Sciatic nerve (tissue), 2 donors: ENCODE results near the gene DTWD2. TPM values are rescaled to one million over a fixed set of nuclear protein-coding genes. Genes with fewer than 3 reads are reported as not detected.
"Not testable (repeated sequence)": the region's sequence is repeated elsewhere in the genome, so short reads cannot be mapped to it uniquely, and the experiment has no call there.

ENCODE experiments used
- ATAC-seq: fragments of 200-7000 bp; cut with Tn5 transposase; one replicate; pipeline ENCODE4 v1.9.1; 2020; ENCODE audit warnings: mild to moderate bottlenecking, moderate library complexity
- DNase-seq: peaks from one replicate; pipeline ENCODE4 v3.0.0-alpha.2; 2020; ENCODE audit warnings: low spot score
- intact Hi-C: fragments of 100-400 bp; cut with DNase I; formaldehyde crosslinking; loops from one replicate; pipeline ENCODE4 v1.14.2; 2022
- total RNA-seq: library from RNA; stranded (reverse); fragmentation: NEBNext Ultra II Directional; extraction: Animal tissue kit (Norgen Biotek cat#: 25700); gene quantifications from one replicate; pipeline ENCODE4 v1.2.1, GENCODE V29; 2021
- donor health status: DM: no; HTN: no; CAD: no.
- donor health status: DM: no; HTN: no; CAD: no.

DTWD2 gene
- total RNA-seq, 1 donor from 2014 or later: 6.9 TPM

- ATAC-seq: no peak
- intact Hi-C loops: no loop called here
- no peak for DNase-seq
These were observed 85.5 kb downstream of the DTWD2 start for GRCh38 chr5:118902656-118903438.

GRCh38 chr5:118894709-118895108, 93.6 kb downstream of the DTWD2 start:
- intact Hi-C loops: no loop called here
- ATAC-seq (no peak), DNase-seq (no peak)

- intact Hi-C loops: no loop called here
- DNase-seq (no peak), ATAC-seq (no peak)
These were observed 97.1 kb downstream of the DTWD2 start for GRCh38 chr5:118891252-118891651.

- ATAC-seq: no peak
- DNase-seq: no peak
- intact Hi-C loops: no loop called here
These were observed 99.2 kb downstream of the DTWD2 start for GRCh38 chr5:118889165-118889564.

GRCh38 chr5:118888556-118888955, 99.8 kb downstream of the DTWD2 start:
- DNase-seq: no peak
- no peak for ATAC-seq
- intact Hi-C loops: no loop called here

GRCh38 chr5:118883362-118883761, 105.0 kb downstream of the DTWD2 start:
- ATAC-seq (no peak), DNase-seq (no peak)
- intact Hi-C loops: no loop called here

- intact Hi-C loops: no loop called here
- no peak for ATAC-seq
- DNase-seq: no peak
These were observed 105.7 kb downstream of the DTWD2 start for GRCh38 chr5:118882666-118883065.

- intact Hi-C loops, ATAC-seq, DNase-seq: not testable (repeated sequence)
These were observed 111.5 kb downstream of the DTWD2 start for GRCh38 chr5:118876852-118877251.

- DNase-seq (no peak), ATAC-seq (no peak)
- intact Hi-C loops: no loop called here
These were observed 113.2 kb downstream of the DTWD2 start for GRCh38 chr5:118875131-118875530.

- DNase-seq (no peak), ATAC-seq (no peak)
- intact Hi-C loops: no loop called here
These were observed 114.9 kb downstream of the DTWD2 start for GRCh38 chr5:118873417-118873816.

- intact Hi-C loops: no loop called here
- ATAC-seq: no peak
- no peak for DNase-seq
These were observed 125.0 kb downstream of the DTWD2 start for GRCh38 chr5:118863345-118863744.

- DNase-seq: no peak
- no peak for ATAC-seq
- intact Hi-C loops: no loop called here
These were observed 125.8 kb downstream of the DTWD2 start for GRCh38 chr5:118862596-118862995.

- intact Hi-C loops: no loop called here
- no peak for DNase-seq
- no peak for ATAC-seq
These were observed 130.6 kb downstream of the DTWD2 start for GRCh38 chr5:118857700-118858099.

- no peak for ATAC-seq
- intact Hi-C loops: no loop called here
- DNase-seq: no peak
These were observed 133.5 kb downstream of the DTWD2 start for GRCh38 chr5:118854819-118855218.

- ATAC-seq, DNase-seq, intact Hi-C loops: not testable (repeated sequence)
These were observed 136.6 kb downstream of the DTWD2 start for GRCh38 chr5:118851785-118852184.

- DNase-seq, ATAC-seq, intact Hi-C loops: not testable (repeated sequence)
These were observed 138.8 kb downstream of the DTWD2 start for GRCh38 chr5:118849507-118849906.

GRCh38 chr5:118844351-118844750, 144.0 kb downstream of the DTWD2 start:
- intact Hi-C loops: no loop called here
- ATAC-seq: no peak
- DNase-seq: no peak

GRCh38 chr5:118834710-118835109, 153.6 kb downstream of the DTWD2 start:
- no peak for ATAC-seq
- DNase-seq: no peak
- intact Hi-C loops: no loop called here

GRCh38 chr5:118832974-118833373, 155.4 kb downstream of the DTWD2 start:
- intact Hi-C loops: no loop called here
- DNase-seq (no peak), ATAC-seq (no peak)

GRCh38 chr5:118825226-118825625, 163.1 kb downstream of the DTWD2 start:
- DNase-seq (no peak), ATAC-seq (no peak)
- intact Hi-C loops: no loop called here

- DNase-seq (no peak), ATAC-seq (no peak)
- intact Hi-C loops: no loop called here
These were observed 169.7 kb downstream of the DTWD2 start for GRCh38 chr5:118818604-118819003.
